Body of pancreas (tissue), 4 donors: ENCODE data around the gene PLA2G12A.

Source experiments
- POLR2A ChIP-seq, 3 donors: fragments of 450-650 bp; IDR thresholded peaks; one replicate each; pipeline ENCODE4 v1.6.1; 2016; ENCODE audit warnings: antibody characterized with exemption in 3 of 3, mild to moderate bottlenecking in 2 of 3
- TF ChIP-seq, protein P1 (sequence below), 7 experiments: fragments of 450-650 bp in 4 of 7; fragments of 200-600 bp in 3 of 7; sonication (generic) in 3 of 7; IDR thresholded peaks; one replicate each; pipeline ENCODE4 v1.5.1; 2016 to 2019; ENCODE audit warnings: antibody characterized with exemption in 7 of 7

GRCh38 chr4:109735566-109736365 lies 5.9 kb upstream of the PLA2G12A start:
- TF ChIP-seq, protein P1, sequence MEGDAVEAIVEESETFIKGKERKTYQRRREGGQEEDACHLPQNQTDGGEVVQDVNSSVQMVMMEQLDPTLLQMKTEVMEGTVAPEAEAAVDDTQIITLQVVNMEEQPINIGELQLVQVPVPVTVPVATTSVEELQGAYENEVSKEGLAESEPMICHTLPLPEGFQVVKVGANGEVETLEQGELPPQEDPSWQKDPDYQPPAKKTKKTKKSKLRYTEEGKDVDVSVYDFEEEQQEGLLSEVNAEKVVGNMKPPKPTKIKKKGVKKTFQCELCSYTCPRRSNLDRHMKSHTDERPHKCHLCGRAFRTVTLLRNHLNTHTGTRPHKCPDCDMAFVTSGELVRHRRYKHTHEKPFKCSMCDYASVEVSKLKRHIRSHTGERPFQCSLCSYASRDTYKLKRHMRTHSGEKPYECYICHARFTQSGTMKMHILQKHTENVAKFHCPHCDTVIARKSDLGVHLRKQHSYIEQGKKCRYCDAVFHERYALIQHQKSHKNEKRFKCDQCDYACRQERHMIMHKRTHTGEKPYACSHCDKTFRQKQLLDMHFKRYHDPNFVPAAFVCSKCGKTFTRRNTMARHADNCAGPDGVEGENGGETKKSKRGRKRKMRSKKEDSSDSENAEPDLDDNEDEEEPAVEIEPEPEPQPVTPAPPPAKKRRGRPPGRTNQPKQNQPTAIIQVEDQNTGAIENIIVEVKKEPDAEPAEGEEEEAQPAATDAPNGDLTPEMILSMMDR (IDR thresholded peaks at IDR 0.05), result no peak
- no peak for TF ChIP-seq POLR2A (IDR thresholded peaks at IDR 0.05)
